ENCODE data around the gene CPN2. TPM values are rescaled to one million over a fixed set of nuclear protein-coding genes. Genes with fewer than 3 reads are reported as not detected.

Gene CPN2
- total RNA-seq, 3 donors from 2014 or later (not counting 1 experiment from before 2014, with no cell fraction given), result not detected

- peak in 1 of 2 donors; percentile 57 for DNase-seq
- peak; percentile 51 to 76 (median 73) for ATAC-seq
- peak overlapping the region; percentile 4 for H3K4me3 ChIP-seq (ENCODE audit: low read length)
- Mint-ChIP-seq H3K4me3 (peak overlapping the region; percentile 93), H3K27ac (no peak overlapping the region), H3K9me3 (no peaks in the 10 kb centered on the region), H3K27me3 (ENCODE audit: low read depth in 2 of 2) (peaks cover 0 to 8% of the 10 kb centered on the region in 2 donors), H3K36me3 (no peaks in the 10 kb centered on the region), H3K4me1 (peaks cover 36 to 44% of the 10 kb centered on the region in 2 donors)
- WGBS (ENCODE audit: insufficient coverage), result 1% methylated on average over 38 of the region's 38 CpGs
- no peak for TF ChIP-seq CTCF (IDR thresholded peaks at IDR 0.05)
- H3K27ac ChIP-seq (ENCODE audit: low read length), result no peak overlapping the region
- no peaks in the 10 kb centered on the region for H3K36me3 ChIP-seq (ENCODE audit: control insufficient read depth, insufficient read depth, low read length)
- peaks cover 18% of the 10 kb centered on the region for H3K4me1 ChIP-seq (ENCODE audit: control insufficient read depth, insufficient read depth, low read length)
- no peaks in the 10 kb centered on the region for H3K9me3 ChIP-seq (ENCODE audit: control insufficient read depth, insufficient read depth, low read length)
- intact Hi-C loops (cut with micrococcal nuclease), result no loop called here
- H3K27me3 ChIP-seq (ENCODE audit: control insufficient read depth, insufficient read depth, low read length), result peaks cover 3% of the 10 kb centered on the region
Observed at GRCh38 chr3:194397757-194398312, 46.7 kb upstream of the CPN2 start.

- Mint-ChIP-seq H3K9me3 (no peaks in the 10 kb centered on the region), H3K36me3 (no peaks in the 10 kb centered on the region), H3K27me3 (ENCODE audit: low read depth in 2 of 2) (peaks cover 0 to 8% of the 10 kb centered on the region in 2 donors), H3K4me3 (peak overlapping the region; percentile 93), H3K4me1 (peaks cover 36 to 44% of the 10 kb centered on the region in 2 donors), H3K27ac (no peak overlapping the region)
- Histone ChIP-seq H3K4me3 (ENCODE audit: low read length) (peak overlapping the region; percentile 4), H3K27me3 (ENCODE audit: control insufficient read depth, insufficient read depth, low read length) (peaks cover 3% of the 10 kb centered on the region), H3K27ac (ENCODE audit: low read length) (no peak overlapping the region), H3K4me1 (ENCODE audit: control insufficient read depth, insufficient read depth, low read length) (peaks cover 18% of the 10 kb centered on the region), H3K9me3 (ENCODE audit: control insufficient read depth, insufficient read depth, low read length) (no peaks in the 10 kb centered on the region), H3K36me3 (ENCODE audit: control insufficient read depth, insufficient read depth, low read length) (no peaks in the 10 kb centered on the region)
- ATAC-seq (peak in 2 of 3 donors; percentile 45 to 48), DNase-seq (peak in 1 of 2 donors; percentile 65)
- no peak for TF ChIP-seq CTCF (IDR thresholded peaks at IDR 0.05)
- intact Hi-C loops (cut with micrococcal nuclease), result no loop called here
- WGBS (ENCODE audit: insufficient coverage), result 1% methylated on average over 73 of the region's 73 CpGs
Observed at GRCh38 chr3:194396859-194397756, 46.0 kb upstream of the CPN2 start.

- H3K36me3 ChIP-seq (ENCODE audit: control insufficient read depth, insufficient read depth, low read length), result no peaks in the 10 kb centered on the region
- no peak overlapping the region for H3K4me3 ChIP-seq (ENCODE audit: low read length)
- DNase-seq (no peak), ATAC-seq (no peak)
- Mint-ChIP-seq H3K4me3 (peak overlapping the region; percentile 81), H3K27me3 (ENCODE audit: low read depth in 2 of 2) (peaks cover 0 to 8% of the 10 kb centered on the region in 2 donors), H3K9me3 (no peaks in the 10 kb centered on the region), H3K36me3 (no peaks in the 10 kb centered on the region), H3K4me1 (peaks cover 36 to 44% of the 10 kb centered on the region in 2 donors), H3K27ac (no peak overlapping the region)
- WGBS (ENCODE audit: insufficient coverage), result 12% methylated on average over 13 of the region's 13 CpGs
- H3K27ac ChIP-seq (ENCODE audit: low read length), result no peak overlapping the region
- intact Hi-C loops (cut with micrococcal nuclease), result no loop called here
- no peaks in the 10 kb centered on the region for H3K9me3 ChIP-seq (ENCODE audit: control insufficient read depth, insufficient read depth, low read length)
- H3K4me1 ChIP-seq (ENCODE audit: control insufficient read depth, insufficient read depth, low read length), result peaks cover 18% of the 10 kb centered on the region
- TF ChIP-seq CTCF (IDR thresholded peaks at IDR 0.05), result no peak
- peaks cover 3% of the 10 kb centered on the region for H3K27me3 ChIP-seq (ENCODE audit: control insufficient read depth, insufficient read depth, low read length)
Observed at GRCh38 chr3:194396539-194396858, 45.4 kb upstream of the CPN2 start.
